IMR-90 (cell line): ENCODE results near the gene CCDC7. TPM values are rescaled to one million over a fixed set of nuclear protein-coding genes. Genes with fewer than 3 reads are reported as not detected.

Source experiments
- ATAC-seq: fragments of 200-7000 bp; cut with Tn5 transposase; 2 replicates; pipeline ENCODE4 v1.9.1; 2020; ENCODE audit warnings: low read depth, mild to moderate bottlenecking, moderate library complexity
- BruUV-seq: library from RNA; stranded (reverse); fragments of 400-500 nt; replicated peaks from 2 replicates; lab custom pipeline; 2021; lab: Mats Ljungman, UMichigan
- CTCF ChIA-PET: fragments of 300-600 bp; formaldehyde crosslinking; extraction: SDS; loops from one replicate; lab custom pipeline; 2021; ENCODE audit warnings: antibody characterized with exemption; lab: Yijun Ruan, JAX
- POLR2A ChIA-PET: fragments of 300-600 bp; sonication (Branson Sonifier 250); formaldehyde crosslinking; loops from one replicate; lab custom pipeline; 2022; ENCODE audit warnings: antibody characterized with exemption; ENCODE audit not compliant: unreplicated experiment; lab: Charles Lee
- DNase-seq: peaks from one replicate; pipeline ENCODE4 v3.0.0; 2013
- H2AFZ ChIP-seq: replicated peaks from 2 replicates; pipeline ENCODE3; 2013; ENCODE audit warnings: low read length, mild to moderate bottlenecking; ENCODE audit not compliant: poor library complexity
- H2AK5ac ChIP-seq: 2 replicates; pipeline ENCODE4 v1.6.1; 2013; ENCODE audit warnings: low read depth, low read length, inconsistent platforms
- H2AK9ac ChIP-seq: replicated peaks from 2 replicates; pipeline ENCODE3; 2013; ENCODE audit warnings: mild to moderate bottlenecking, low read depth, low read length, moderate library complexity; ENCODE audit not compliant: poor library complexity
- H2BK120ac ChIP-seq: 2 replicates; pipeline ENCODE4 v1.6.1; 2013; ENCODE audit warnings: low read depth, low read length, inconsistent platforms
- H2BK15ac ChIP-seq: 3 replicates; pipeline ENCODE4 v1.6.1; 2013; ENCODE audit warnings: low read depth, low read length, inconsistent platforms
- H2BK20ac ChIP-seq: 2 replicates; pipeline ENCODE4 v1.6.1; 2013; ENCODE audit warnings: low read depth, mild to moderate bottlenecking, inconsistent platforms, low read length, moderate library complexity
- H2BK5ac ChIP-seq: 2 replicates; pipeline ENCODE4 v1.6.1; 2013; ENCODE audit warnings: mild to moderate bottlenecking, low read depth, low read length, inconsistent platforms; ENCODE audit not compliant: poor library complexity, severe bottlenecking
- H3K14ac ChIP-seq: replicated peaks from 2 replicates; pipeline ENCODE4 v1.6.1; 2013; ENCODE audit warnings: low read depth, low read length, inconsistent platforms
- H3K18ac ChIP-seq: 2 replicates; pipeline ENCODE4 v1.6.1; 2013; ENCODE audit warnings: low read depth, low read length, control low read depth
- H3K23ac ChIP-seq: 2 replicates; pipeline ENCODE4 v1.6.1; 2013; ENCODE audit warnings: low read depth, low read length, inconsistent platforms
- H3K27ac ChIP-seq: 2 replicates; pipeline ENCODE4 v1.5.1; 2013; ENCODE audit warnings: mild to moderate bottlenecking, control low read depth, low read length; ENCODE audit not compliant: insufficient read depth
- H3K27me3 ChIP-seq: 2 replicates; pipeline ENCODE4 v1.6.1; 2013; ENCODE audit warnings: low read length; ENCODE audit not compliant: control insufficient read depth, insufficient read depth
- H3K36me3 ChIP-seq: 2 replicates; pipeline ENCODE4 v1.6.1; 2013; ENCODE audit warnings: low read length, mixed read lengths; ENCODE audit not compliant: control insufficient read depth, insufficient read depth
- H3K4ac ChIP-seq: 2 replicates; pipeline ENCODE4 v1.6.1; 2013; ENCODE audit warnings: low read depth, low read length, inconsistent platforms
- H3K4me1 ChIP-seq: 2 replicates; pipeline ENCODE4 v1.6.1; 2013; ENCODE audit warnings: low read length, mixed read lengths; ENCODE audit not compliant: control insufficient read depth, insufficient read depth
- H3K4me2 ChIP-seq: 2 replicates; pipeline ENCODE4 v1.6.1; 2013; ENCODE audit warnings: low read depth, mild to moderate bottlenecking, control low read depth, low read length, moderate library complexity
- H3K4me3 ChIP-seq: 2 replicates; pipeline ENCODE4 v1.5.1; 2013; ENCODE audit warnings: low read depth, mild to moderate bottlenecking, control low read depth, low read length, moderate library complexity; ENCODE audit not compliant: insufficient read depth
- H3K56ac ChIP-seq: 2 replicates; pipeline ENCODE4 v1.6.1; 2013; ENCODE audit warnings: low read length, inconsistent platforms; ENCODE audit not compliant: insufficient read depth; ENCODE audit errors: extremely low read depth
- H3K79me1 ChIP-seq, 2 experiments: 2 replicates each; pipeline ENCODE4 v1.6.1; 2013; ENCODE audit warnings: low read length in 2 of 2, inconsistent platforms in 1 of 2, low read depth in 1 of 2
- H3K9ac ChIP-seq: 2 replicates; pipeline ENCODE4 v1.6.1; 2013; ENCODE audit warnings: low read depth, low read length, control low read depth
- H3K9me1 ChIP-seq: 2 replicates; pipeline ENCODE4 v1.6.1; 2013; ENCODE audit warnings: low read length, inconsistent platforms; ENCODE audit not compliant: insufficient read depth
- H3K9me3 ChIP-seq: 2 replicates; pipeline ENCODE4 v1.6.1; 2013; ENCODE audit warnings: low read length; ENCODE audit not compliant: control insufficient read depth, insufficient read depth
- H4K20me1 ChIP-seq: 2 replicates; pipeline ENCODE4 v1.6.1; 2013; ENCODE audit warnings: low read length, inconsistent platforms; ENCODE audit not compliant: insufficient read depth
- H4K5ac ChIP-seq: 2 replicates; pipeline ENCODE4 v1.6.1; 2013; ENCODE audit warnings: mild to moderate bottlenecking, low read depth, low read length, control low read depth
- H4K8ac ChIP-seq, 2 experiments: 2 replicates each; pipeline ENCODE4 v1.6.1; 2013; ENCODE audit warnings: low read depth in 2 of 2, low read length in 2 of 2, control low read depth in 1 of 2, inconsistent platforms in 1 of 2
- H4K91ac ChIP-seq: 2 replicates; pipeline ENCODE4 v1.6.1; 2013; ENCODE audit warnings: low read depth, low read length, inconsistent platforms; ENCODE audit not compliant: insufficient read depth
- BHLHE40 ChIP-seq: fragments of 150-350 bp; IDR thresholded peaks from 2 replicates; pipeline ENCODE4 v1.6.1; 2016; ENCODE audit warnings: mild to moderate bottlenecking, low read depth, low read length
- CEBPB ChIP-seq: IDR thresholded peaks from 2 replicates; pipeline ENCODE4 v1.6.1; 2012; ENCODE audit warnings: low read depth, low read length, improper control_type of control experiment
- CHD1 ChIP-seq: IDR thresholded peaks from 2 replicates; pipeline ENCODE4 v1.6.1; 2012; ENCODE audit warnings: low read depth, low read length, improper control_type of control experiment
- CTCF ChIP-seq: conservative IDR thresholded peaks from 2 replicates; pipeline ENCODE4 v1.5.1; 2012; ENCODE audit warnings: mild to moderate bottlenecking, low read depth, low read length, improper control_type of control experiment
- MAZ ChIP-seq: IDR thresholded peaks from 2 replicates; pipeline ENCODE4 v1.6.1; 2012; ENCODE audit warnings: low read depth, mild to moderate bottlenecking, low read length, improper control_type of control experiment, moderate library complexity, borderline replicate concordance
- RAD21 ChIP-seq: IDR thresholded peaks from 2 replicates; pipeline ENCODE4 v1.6.1; 2012; ENCODE audit warnings: low read length, improper control_type of control experiment
- SMC3 ChIP-seq: fragments of 150-350 bp; IDR thresholded peaks from 2 replicates; pipeline ENCODE4 v1.6.1; 2016; ENCODE audit warnings: low read depth, mild to moderate bottlenecking, antibody characterized with exemption, low read length, moderate library complexity
- USF2 ChIP-seq: fragments of 150-350 bp; IDR thresholded peaks from 2 replicates; pipeline ENCODE4 v1.6.1; 2017; ENCODE audit warnings: mild to moderate bottlenecking, antibody characterized with exemption, low read length, low read depth
- WGBS, 2 experiments: methylation state at CpG; one replicate each; pipeline versions ENCODE4 v1.1.5 to v1.1.7; 2013; ENCODE audit warnings: missing lambda C conversion rate in 2 of 2; ENCODE audit not compliant: insufficient read length in 1 of 2; ENCODE audit errors: extremely low coverage in 2 of 2; 5-methylcytosine and 5-hydroxymethylcytosine counted together
- dilution Hi-C: fragments of 300-500 bp; cut with HindIII; formaldehyde crosslinking; loops from one replicate; pipeline ENCODE4 v1.14.3; 2018; ENCODE audit warnings: low sequenced_read_pairs; ENCODE audit not compliant: unreplicated experiment
- in situ Hi-C: fragments of 300-500 bp; cut with MboI; formaldehyde crosslinking; loops from 3 replicates; pipeline ENCODE4 v1.14.3; 2019; ENCODE audit warnings: low sequenced_read_pairs, inconsistent platforms, mixed read lengths
- intact Hi-C: fragments of 100-400 bp; cut with micrococcal nuclease; formaldehyde crosslinking; loops from 2 replicates; pipeline ENCODE4 v1.10.0; 2022
- polyA plus RNA-seq, 3 experiments: library from polyadenylated mRNA; depleted of rRNA; stranded (reverse); fragments of >200 nt; gene quantifications; 2 replicates each; pipeline ENCODE4 v1.2.3, GENCODE V29; 2012; ENCODE audit warnings: low replicate concordance in 1 of 3
- total RNA-seq: library from RNA; depleted of rRNA; stranded (reverse); fragments of >200 nt; gene quantifications from 2 replicates; pipeline ENCODE4 v1.2.3, GENCODE V29; 2012

Gene CCDC7
- total and polyA plus RNA-seq, 2 of the 4 experiments (the other 2 are of a cell fraction), result 0.74 to 4.3 TPM

GRCh38 chr10:32795598-32796183 lies 349.8 kb downstream of the CCDC7 start:
- ATAC-seq, result peak; percentile 60
- Histone ChIP-seq H3K18ac (no peak overlapping the region), H3K27me3 (no peaks in the 10 kb centered on the region), H2BK120ac (peak overlapping the region; percentile 35; the same call in 1 of the 2 replicates), H3K4me3 (no peak overlapping the region), H3K27ac (no peak overlapping the region), H4K91ac (no peak overlapping the region), H3K79me1 (no peaks in the 10 kb centered on the region), H3K4me1 (no peaks in the 10 kb centered on the region), H2AK5ac (peak overlapping the region; percentile 48; the same call in 1 of the 2 replicates), H3K4ac (peak overlapping the region; percentile 17; the same call in 1 of the 2 replicates), H3K9ac (no peak overlapping the region), H4K5ac (no peak overlapping the region), H4K20me1 (no peaks in the 10 kb centered on the region), H2BK15ac (peak overlapping the region; percentile 42; the same call in 1 of the 3 replicates), H2BK20ac (peak overlapping the region; percentile 75; the same call in 1 of the 2 replicates), H2AFZ (no peak overlapping the region), H2BK5ac (no peak overlapping the region), H3K9me3 (no peaks in the 10 kb centered on the region), H2AK9ac (no peak overlapping the region), H3K4me2 (no peak overlapping the region), H3K36me3 (no peaks in the 10 kb centered on the region), H3K14ac (no peak overlapping the region), H3K23ac (no peak overlapping the region), H3K9me1 (0 out of 2 replicates have a peak, but pooled peaks cover 2% of the 10 kb centered on the region), H4K8ac (no peak overlapping the region), H3K56ac (no peak overlapping the region)
- TF ChIP-seq CEBPB (no peak), USF2 (no peak), SMC3 (peak; percentile 81), BHLHE40 (no peak), RAD21 (peak; percentile 90), CHD1 (no peak), CTCF (peak; percentile 75), MAZ (no peak)
- no CpG with 5 or more reads among the region's 2 CpGs for WGBS, 2 experiments
- no TSS peak for BruUV-seq
- peak; percentile 32 for DNase-seq
- intact Hi-C loops (loop anchor here (1.0 to 10.0 kb wide), 6 partner anchors 157 to 399 kb away; partner anchors contain the start of gene CCDC7), dilution Hi-C loops (no loop called here), in situ Hi-C loops (loop anchor here (5.0 kb wide), 1 partner anchor 212 kb away; no protein-coding TSS in a partner anchor)
- POLR2A ChIA-PET, result no interaction called here
- CTCF ChIA-PET, result interaction anchor here (1.1 to 1.3 kb wide), 2 partner anchors 213 to 214 kb away, joined by 4 read pairs; no protein-coding TSS in a partner anchor
